GM18526 (cell line): ENCODE data around the gene ETFA.

ENCODE experiments used
- POLR2A ChIP-seq: IDR thresholded peaks from 3 replicates; pipeline ENCODE4 v1.6.1; 2011; ENCODE audit not compliant: insufficient read length; ENCODE audit errors: extremely low read depth

ETFA gene

DNA sequence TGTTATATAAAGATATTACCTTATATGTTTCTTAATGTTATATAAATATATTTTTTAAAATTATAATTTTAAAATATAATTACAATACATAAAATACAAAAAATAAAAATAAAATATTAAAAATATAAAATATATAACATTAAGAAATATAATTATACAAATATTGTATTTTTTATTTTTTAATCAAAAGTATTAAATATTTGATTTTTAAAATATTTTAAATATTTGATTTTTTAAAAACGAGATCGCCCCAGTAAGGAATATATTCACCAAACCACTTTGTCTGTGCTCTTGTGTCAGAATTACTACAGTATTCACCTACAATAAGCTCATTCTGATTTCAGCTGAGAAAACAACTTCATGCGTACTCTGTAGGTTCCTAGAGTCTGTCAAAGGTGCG, 89.1 kb downstream of the ETFA start:
- TF ChIP-seq POLR2A = no peak

DNA sequence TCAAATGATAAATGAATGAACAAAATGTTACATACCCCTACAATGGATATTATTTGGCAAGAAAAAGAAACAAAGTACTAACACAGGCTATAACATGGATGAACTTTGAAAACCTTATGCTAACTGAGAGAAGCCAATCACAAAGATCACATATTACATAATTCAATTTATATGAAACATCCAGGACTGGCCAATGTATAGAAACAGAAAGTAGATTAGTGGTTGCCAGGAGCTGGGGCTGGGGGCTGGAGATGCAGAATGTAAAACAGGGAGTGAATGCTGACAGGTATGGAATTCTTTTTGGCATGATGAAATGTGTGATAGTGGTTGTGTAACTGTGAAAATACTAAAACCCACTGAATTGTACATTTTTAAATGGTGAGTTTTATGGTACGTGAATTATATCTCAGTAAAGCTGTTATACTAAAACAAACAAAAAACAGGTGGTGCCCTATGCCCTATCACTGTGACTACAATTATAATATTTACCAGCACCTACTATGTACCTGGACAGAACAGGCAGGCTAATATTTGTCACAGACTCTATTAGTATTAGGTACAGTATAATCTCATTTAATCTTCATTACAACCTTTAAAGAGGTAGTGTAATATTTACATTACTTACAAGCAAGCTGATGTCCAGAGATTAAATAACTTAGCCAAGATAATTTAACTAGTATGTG, 90.0 kb downstream of the ETFA start:
- TF ChIP-seq POLR2A = no peak

DNA sequence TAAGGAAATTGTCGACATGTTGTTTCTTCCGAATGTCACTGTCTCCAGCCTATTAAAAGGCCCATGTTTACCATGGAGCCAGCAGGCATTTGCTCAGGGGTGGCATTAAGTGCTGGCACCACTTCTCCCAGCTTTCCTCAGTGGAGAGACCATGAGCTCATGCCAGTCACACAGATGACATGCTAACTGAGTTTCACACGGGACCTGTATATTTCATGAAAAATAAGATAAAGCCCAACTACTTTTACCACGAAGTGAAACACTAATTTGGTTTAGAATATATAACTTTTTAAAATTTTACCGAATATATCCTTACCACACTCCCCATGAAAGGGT, 93.4 kb downstream of the ETFA start:
- TF ChIP-seq POLR2A = no peak

DNA sequence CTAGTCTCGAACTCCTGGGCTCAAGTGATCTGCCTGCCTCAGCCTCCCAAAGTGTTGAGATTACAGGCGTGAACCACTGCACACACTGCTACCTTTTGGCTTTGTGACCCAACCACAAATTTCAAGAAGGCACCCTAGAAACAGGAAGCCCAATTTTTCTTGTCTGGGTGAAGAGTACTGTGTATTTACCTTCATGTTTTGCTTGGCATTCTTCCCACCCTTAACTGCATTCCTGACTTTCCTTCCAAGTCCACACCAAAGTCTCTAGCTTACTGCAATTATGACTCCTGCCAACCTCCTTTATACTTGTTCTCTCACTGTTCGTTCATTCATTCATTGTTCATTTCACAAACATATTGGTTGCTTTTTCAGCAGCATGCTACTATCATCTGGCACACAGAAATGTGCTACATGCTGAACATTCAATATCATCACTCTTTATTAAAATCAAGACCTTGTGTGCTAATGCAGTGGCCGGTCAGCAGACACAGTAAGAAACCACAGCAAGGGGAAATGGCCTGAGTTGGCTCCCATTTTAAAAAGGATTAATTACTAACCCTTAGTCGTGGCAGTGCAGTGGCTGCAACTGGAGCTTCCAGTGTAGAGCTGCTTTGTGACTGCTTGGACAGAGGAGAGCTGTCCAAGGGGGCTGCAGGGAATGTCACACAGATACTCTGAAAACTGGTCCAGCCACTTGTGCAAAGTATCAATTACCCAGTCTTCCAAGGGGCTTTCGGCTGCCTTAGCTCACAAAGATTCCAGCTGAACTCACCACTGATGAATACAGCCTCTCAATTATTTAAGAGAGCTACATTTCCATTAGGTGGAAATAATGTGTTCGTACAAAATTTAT, 94.0 kb downstream of the ETFA start:
- no peak for TF ChIP-seq POLR2A

DNA sequence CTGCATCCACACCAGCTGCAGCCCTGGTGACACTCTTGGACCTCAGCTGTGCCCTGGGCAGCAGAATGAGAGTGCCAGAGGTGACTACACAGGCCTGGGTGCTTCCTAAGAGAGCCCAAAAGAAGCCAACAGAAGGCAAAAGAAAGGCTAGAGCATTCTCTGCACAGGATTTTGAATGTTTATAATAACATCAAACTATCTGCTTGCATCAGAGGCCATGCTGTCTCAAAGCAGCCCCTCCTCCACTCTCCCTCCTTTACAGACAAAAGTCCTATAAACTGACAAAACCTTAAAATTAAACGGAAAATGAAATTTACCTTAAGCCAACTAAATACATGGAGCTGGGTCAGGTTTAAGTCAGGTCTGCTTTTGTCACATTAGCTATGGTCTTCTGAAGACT, 95.6 kb downstream of the ETFA start:
- TF ChIP-seq POLR2A = no peak

DNA sequence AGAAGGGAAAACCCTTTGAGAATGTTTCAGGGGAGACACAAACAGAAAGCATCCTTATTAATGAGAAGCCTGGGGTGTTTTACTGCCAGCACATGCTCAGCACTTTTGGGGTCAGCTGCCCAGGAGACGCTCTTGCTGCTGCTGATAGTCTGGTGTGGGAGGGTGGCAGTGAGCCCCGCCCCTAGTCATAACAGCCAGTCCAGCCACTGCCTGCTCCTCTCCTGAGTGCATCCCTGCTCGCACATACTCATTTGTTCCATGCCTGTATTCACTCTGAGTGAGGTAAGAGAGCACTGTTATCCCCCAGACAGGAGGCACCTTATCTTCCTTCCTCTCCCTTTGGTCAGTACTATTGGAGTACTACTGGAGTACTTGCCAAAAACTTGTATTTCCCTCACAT, 101.3 kb downstream of the ETFA start:
- no peak for TF ChIP-seq POLR2A

DNA sequence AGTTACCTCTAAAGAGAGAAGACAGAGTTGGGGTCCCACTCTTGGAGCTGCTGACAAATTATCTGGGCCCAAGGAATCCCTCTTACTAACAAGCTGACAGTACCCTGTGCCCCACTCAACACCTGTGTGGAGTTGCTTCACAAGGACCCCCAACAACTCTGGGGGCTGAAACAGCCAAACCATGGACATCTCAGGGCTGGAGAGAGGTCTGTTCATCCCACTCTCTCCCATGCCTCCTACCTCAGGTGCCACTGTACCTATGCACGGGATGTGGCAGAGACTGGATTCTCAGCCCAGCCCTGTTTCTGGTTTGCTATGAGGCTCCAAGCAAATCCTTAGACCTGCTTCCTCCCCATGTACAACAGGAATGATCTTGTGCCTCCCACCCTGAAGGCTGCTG, 101.7 kb downstream of the ETFA start:
- TF ChIP-seq POLR2A = no peak

DNA sequence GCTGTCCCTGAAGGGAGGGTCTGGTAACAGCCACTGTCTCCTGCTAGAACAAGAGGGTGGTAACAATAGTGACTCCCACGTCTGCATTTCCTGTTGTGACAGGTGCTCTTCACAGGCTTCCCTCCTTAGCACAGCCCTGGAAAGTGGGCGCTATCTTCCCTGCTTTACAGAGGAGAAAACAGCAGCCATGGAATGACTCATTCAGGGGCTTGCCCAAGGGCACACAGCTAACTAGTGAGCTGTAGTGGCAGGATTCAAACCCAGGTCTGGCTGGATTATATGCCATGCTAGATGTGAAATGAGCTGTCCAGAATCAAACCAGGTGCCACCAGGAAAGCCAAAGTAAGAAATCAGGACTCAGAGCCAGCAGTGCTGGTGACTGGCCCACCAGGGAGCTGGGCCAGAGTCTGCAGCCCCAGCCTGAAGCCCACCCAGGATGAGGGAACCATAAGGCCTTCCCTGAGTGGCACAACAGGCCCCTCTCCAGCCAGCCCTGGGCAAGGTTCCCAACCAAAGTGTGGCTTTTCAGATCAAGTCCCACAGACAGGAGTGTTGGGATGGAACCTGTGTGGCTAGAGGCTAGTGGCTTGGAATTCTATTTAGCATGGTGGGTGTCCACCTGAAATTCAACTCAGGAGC, 102.4 kb downstream of the ETFA start:
- TF ChIP-seq POLR2A = no peak

DNA sequence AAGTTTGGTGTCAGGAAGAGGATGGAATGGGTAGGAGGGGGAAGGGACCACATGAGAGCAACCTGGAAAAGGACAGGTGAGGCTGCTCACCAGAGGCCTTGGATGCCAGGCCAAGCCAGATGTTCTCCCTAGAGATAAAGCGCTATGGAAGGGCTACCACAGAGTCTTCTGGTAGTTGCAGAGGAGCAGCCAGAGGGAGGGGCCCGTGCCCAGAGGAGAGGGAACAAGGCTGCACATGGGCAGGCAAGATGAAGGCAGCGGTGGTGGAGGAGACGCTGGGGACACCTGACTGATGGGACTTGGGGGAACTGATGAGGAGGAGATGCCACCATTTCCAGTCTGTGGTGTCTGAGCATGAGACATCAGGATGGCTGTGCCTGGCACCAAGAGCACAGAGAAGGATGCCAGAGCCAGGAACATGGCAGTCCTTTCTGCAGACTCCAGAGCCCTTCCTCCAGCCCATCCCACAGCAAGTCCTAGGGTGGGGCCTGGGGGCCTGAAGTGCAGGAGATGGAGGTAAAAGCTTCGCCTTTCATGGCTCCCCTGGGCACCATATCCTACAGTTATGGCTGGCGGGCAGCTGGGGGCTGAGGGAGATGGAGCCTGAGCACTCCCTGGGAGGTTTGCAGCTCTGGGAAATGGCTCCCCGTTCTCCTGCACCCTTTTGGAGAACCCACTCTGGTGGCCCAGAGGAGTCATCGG, 103.0 kb downstream of the ETFA start:
- no peak for TF ChIP-seq POLR2A

DNA sequence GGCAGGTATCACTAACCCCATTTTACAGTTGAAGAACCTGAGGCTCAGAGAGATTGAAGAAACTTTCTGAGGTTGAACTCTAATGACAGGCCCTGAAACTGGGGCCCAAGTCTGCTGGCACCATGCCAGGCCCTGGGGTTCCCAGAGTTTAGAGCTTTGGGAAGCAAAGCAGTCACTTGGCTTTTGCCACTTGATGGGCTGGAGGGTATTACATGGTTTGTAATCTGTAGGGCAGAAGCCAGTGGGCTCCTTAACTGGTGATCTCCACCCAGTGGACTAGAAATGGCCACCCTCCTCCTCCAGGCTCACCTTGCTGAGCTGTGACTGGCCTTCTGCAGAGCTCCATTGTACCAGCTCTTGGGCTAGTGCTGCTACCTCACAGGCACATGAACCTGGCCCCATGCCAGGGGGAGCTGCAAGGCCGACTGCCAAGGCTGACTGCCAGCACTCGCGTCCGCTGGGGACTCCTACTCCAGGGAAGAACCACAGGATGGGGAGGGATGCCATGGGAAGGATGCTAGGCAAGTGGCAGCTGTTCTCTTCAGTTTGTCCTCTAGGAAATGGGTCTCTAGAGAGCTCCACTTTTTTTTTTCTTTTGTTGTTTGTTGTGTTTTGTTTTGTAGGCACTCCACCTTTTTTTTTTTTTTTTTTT, 104.8 kb downstream of the ETFA start:
- no peak for TF ChIP-seq POLR2A

DNA sequence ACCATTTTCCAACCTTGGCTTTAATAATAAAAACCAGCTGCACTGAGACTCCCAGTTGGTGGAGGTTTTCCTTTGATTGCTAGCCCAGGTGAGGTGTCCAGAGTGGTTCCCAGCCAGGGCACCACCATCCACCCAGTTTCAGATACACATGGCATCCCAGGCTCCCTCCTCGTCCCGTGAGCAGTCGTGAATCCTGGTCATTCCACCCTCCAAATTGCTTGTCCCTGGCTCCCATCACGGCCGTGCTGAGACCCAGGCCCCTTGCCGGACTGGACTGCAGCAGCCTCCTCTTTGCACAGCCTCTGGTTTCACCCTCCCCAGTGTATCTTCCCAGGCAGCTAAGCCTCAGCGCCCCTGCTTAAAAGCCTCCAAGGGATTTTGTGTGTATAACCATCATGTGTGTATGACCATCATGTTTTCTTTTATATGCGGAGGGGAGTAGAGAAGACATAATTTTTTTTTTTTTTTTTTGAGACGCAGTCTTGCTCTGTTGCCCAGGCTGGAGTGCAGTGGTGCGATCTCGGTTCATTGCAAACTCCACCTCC, 106.3 kb downstream of the ETFA start:
- no peak for TF ChIP-seq POLR2A

DNA sequence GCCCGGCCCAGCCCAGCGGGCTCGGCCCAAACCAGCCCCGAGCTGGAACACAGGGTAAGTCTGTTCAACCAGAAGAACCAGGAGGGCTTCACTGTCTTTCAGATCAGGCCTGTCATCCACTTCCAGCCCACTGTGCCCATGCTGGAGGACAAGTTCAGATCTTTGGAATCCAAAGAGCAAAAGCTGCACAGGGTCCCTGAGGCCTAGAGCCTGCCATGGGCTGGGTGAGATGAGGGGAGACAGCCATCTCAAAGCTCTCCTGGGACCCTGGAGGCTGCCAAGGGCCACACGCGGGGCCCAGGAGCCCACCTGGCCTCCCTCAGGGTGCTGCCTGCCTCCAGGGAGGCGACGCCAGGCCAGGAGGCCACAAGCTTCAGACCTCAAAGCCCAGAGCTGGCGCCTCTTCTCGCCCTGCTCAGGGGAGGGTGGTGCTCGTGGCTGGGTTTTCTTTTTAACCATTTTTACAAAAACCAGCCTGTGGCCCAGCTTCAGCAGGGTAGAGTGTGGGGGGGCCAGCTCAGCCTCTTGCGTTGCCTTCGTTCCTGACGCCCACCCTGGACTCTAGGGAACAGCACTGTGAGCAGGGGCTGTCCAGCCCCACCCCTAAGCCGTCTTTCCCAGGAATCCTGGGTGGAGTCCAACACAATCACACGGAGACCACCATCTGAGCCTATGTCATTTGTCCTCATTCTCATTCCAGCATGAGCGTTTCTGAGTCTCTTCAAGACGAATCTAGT, 107.0 kb downstream of the ETFA start:
- no peak for TF ChIP-seq POLR2A

DNA sequence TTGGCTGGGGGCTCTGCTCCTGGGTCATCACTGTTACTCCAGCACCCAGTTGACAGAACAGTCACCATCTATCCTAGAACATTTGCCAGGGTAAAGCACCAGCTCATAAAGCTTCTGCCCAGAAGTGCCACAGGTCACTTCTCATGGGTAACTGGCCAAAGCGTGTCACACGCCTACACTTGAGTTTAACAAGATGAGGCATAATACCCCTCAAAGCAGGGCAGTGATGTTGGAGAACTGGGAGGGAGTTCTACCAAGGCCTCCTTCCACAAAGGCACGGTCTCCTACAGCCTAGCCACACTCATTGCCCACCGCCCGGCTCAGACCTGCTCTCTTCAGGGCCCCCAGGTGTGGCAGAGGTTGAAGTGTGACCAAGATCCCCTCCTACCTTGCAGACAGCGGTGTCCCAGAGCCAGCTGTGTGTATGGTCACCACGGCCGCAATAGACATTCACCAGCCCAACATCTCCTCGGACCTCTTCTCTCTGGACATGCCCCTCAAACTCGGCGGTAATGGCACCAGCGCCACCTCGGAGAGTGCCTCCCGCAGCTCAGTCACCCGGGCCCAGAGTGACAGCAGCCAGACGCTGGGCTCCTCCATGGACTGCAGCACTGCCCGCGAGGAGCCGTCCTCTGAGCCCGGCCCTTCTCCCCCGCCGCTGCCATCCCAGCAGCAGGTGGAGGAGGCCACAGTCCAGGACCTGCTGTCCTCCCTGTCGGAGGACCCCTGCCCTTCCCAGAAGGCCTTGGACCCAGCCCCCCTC, 107.7 kb downstream of the ETFA start:
- TF ChIP-seq POLR2A = no peak
